Retinal pigment epithelial cell (primary cell): ENCODE data around the gene FARS2.

Source experiments
- DNase-seq: peaks from one replicate; pipeline ENCODE4 v3.0.0-alpha.2; 2010; ENCODE audit warnings: low read depth
- H3K4me3 ChIP-seq: 2 replicates; pipeline ENCODE4 v1.5.1; 2011; ENCODE audit warnings: mild to moderate bottlenecking, low read length, control low read depth, moderate library complexity
- CTCF ChIP-seq: conservative IDR thresholded peaks from 2 replicates; pipeline ENCODE4 v1.5.1; 2011; ENCODE audit warnings: low read depth, low read length, control low read depth, inconsistent platforms

The FARS2 gene

GRCh38 chr6:5455142-5455541 lies 193.8 kb downstream of the FARS2 start:
- DNase-seq, result no peak
- TF ChIP-seq CTCF, result no peak

GRCh38 chr6:5457041-5457440 lies 195.7 kb downstream of the FARS2 start:
- TF ChIP-seq CTCF, result no peak

More at GRCh38 chr6:5455142-5455541, 193.8 kb downstream of the FARS2 start:
- no peak overlapping the region for H3K4me3 ChIP-seq

GRCh38 chr6:5457983-5458683 lies 196.8 kb downstream of the FARS2 start:
- DNase-seq, result no peak
- no peak overlapping the region for H3K4me3 ChIP-seq
- no peak for TF ChIP-seq CTCF

More at GRCh38 chr6:5457041-5457440, 195.7 kb downstream of the FARS2 start:
- DNase-seq, result no peak
- no peak overlapping the region for H3K4me3 ChIP-seq

- no peak for DNase-seq
- TF ChIP-seq CTCF, result no peak
These were observed 198.0 kb downstream of the FARS2 start for GRCh38 chr6:5459346-5459745.

GRCh38 chr6:5461365-5461764 lies 200.1 kb downstream of the FARS2 start:
- H3K4me3 ChIP-seq, result no peak overlapping the region
- no peak for DNase-seq
- no peak for TF ChIP-seq CTCF

More at GRCh38 chr6:5459346-5459745, 198.0 kb downstream of the FARS2 start:
- no peak overlapping the region for H3K4me3 ChIP-seq

- H3K4me3 ChIP-seq, result no peak overlapping the region
- DNase-seq, result no peak
- TF ChIP-seq CTCF, result no peak
These were observed 201.5 kb downstream of the FARS2 start for GRCh38 chr6:5462856-5463255.

GRCh38 chr6:5463690-5464089 lies 202.4 kb downstream of the FARS2 start:
- no peak overlapping the region for H3K4me3 ChIP-seq
- DNase-seq, result no peak
- TF ChIP-seq CTCF, result no peak
